ENCODE results near the gene PLGLB1.
"Not testable (repeated sequence)": the region's sequence is repeated elsewhere in the genome, so short reads cannot be mapped to it uniquely, and the experiment has no call there.

PLGLB1 gene

DNA sequence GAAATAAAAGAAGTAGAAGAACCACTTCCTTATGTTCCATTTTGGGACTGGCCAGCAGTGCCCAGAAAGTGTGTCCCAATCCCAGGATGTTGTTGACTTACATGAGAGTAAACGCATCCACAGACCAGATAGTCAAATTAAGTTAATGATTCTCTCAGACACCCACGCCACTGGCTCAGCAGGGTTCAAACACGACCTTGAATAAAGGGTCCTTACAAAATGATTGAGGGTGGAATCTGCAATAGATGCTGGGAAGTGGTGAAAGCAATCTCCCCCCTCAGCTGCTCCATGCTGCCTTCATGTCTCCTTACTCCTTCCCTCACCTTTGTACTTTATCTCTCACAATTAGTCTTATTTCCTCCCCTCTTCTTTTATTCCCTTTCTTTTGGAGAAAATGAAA lies at the start of gene PLGLB1:
Gene PLGLB1 (minus strand): TSS at position 101 of the 400 bp plus-strand sequence. CDS start 61 bp downstream, at position 40.
- DNase-seq = not testable (repeated sequence)

DNA sequence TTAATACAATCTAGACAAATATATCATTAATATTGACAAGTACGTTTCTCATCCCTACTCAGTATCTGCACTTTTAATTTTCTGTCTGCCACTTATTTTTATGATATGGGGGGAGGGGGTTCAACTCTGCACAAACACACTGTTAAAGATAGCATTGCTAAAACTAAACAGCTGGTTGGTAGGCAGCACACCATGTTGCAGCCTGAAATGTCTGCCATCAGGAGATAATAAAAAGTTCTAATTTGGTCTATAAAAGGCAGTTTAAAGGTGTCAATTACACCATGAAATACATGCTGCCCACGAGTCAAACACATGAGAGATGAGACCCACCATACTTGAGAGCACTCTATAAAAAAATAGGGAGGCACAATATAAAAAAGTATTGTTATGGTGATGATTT lies 42.7 kb upstream of the PLGLB1 start:
- DNase-seq = not testable (repeated sequence)

GRCh38 chr2:87063431-87063830 lies 41.8 kb upstream of the PLGLB1 start:
- not testable (repeated sequence) for DNase-seq

GRCh38 chr2:87061519-87061918 lies 39.9 kb upstream of the PLGLB1 start:
- not testable (repeated sequence) for DNase-seq

DNA sequence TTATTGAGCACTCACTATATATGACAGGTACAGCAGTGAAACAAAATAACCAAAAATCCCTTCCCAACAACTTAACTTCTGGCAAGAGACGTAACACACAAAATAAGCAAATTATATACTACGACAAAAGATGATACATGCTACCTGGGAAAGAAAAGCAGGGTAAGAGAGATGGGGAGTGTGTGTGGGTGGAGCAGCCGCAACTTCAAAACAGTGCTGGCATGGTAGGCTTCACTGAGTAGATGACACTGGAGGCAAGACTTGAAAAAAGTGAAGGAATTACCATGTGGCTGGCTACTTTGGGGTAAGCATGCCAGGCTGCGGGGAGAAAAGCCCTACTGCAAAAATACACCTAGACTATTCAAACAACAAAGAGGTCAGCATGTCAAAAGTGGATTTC lies 36.0 kb upstream of the PLGLB1 start:
- DNase-seq = not testable (repeated sequence)

GRCh38 chr2:87056843-87057242 lies 35.2 kb upstream of the PLGLB1 start:
- not testable (repeated sequence) for DNase-seq

DNA sequence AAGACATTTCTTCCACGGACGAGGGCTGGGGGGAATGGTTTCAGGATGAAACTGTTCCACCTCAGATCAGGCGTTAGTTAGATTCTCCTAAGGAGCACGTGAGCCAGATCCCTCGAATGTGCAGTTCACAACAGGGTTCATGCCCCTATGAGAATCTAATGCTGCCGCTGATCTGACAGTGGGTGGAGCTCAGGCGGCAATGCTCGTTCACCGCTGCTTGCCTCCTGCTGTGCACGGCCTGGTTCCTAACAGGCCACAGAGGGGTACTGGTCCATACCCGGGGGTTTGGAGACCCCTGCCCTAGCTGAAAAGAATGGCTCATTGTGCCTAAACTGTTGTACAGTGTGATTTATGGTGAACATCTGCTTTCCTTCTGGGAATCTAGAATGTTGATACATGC lies 34.8 kb upstream of the PLGLB1 start:
- not testable (repeated sequence) for DNase-seq

DNA sequence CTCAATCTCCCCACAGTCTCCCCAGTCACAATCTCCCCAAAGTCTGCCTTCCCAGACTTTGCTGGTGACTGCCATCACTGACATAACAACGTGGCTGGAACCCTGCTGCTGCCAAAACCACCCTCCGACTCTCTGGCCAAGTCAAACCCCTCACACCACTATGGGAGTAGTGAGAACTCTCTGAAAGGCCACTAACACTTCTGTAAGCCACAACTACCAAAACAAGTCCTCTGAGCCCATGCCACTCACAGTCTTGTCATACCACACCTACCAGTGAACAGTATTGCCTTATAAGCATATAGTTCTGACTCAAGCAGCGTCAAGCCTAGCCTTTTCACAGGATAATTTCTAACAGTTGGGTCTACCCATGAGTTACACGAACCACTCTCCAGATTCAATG lies 32.7 kb upstream of the PLGLB1 start:
- DNase-seq = not testable (repeated sequence)

GRCh38 chr2:87041321-87041978 lies 19.8 kb upstream of the PLGLB1 start:
- DNase-seq = peak in 1 of 2 donors; percentile 15

GRCh38 chr2:87028607-87029006 lies 7.0 kb upstream of the PLGLB1 start:
- not testable (repeated sequence) for DNase-seq

DNA sequence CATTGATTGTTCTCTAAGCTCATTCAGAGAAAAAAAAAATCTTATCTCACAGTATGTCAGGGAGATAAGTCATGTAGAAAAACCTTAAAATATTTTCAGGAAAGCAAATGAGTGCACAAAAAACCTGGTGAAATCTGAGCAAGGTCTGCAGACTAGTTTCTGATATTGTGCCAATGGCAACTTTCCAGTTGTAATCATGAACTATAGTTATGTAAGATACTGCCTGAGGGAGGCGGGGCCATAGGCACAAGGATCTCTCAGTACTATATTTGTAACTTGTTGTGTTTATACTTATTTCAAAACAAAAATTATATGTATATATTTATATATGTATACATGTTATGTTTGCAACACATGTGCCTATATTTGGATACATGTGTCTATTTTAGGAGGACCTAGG lies 5.2 kb upstream of the PLGLB1 start:
- DNase-seq = not testable (repeated sequence)

DNA sequence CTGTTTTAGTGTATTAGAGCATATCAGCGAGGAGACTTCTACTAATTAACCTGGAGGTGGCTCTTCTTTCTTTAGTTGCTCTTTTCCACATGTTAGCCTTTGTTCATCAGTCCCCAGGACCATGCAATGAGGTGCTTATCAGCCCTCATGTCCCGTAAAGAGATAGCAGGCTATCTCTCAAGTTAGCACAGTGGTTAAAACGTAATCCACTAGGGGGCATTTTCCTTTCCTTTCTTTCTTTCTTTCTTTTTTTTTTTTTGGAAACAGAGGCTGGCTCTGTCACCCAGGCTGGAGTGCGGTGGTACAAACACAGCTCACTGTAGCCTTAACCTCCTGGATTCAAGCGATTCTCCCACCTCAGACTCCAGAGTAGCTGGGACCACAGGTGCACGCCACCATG lies 4.3 kb upstream of the PLGLB1 start:
- not testable (repeated sequence) for DNase-seq

DNA sequence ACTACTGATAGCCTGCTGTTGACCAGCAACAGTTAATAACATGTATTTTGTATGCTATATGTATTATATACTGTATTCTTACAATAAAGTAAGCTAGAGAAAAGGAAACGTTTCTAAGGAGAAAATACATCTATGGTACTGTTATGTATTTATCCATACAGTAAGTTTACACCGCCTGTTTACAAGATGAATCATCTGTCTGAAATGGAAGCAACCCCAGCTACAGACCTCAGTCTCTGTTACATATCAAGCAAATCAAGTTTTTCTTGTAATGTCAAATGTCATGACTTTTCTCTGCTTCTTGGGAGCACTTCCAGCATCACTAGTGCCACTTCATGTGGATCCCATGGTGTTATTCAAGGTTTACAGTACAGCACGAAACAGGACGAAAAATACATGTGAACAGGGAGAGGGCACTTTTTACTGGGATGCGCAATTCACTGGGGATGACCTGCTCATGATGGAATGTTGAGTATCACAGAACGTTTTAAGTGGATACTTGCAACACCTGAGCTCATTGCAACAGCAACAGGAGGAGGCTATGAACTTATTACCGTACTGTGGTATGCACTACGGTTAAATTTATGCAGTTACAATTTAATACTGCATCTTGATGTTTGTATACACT lies 2.5 kb upstream of the PLGLB1 start:
- DNase-seq = not testable (repeated sequence)

- not testable (repeated sequence) for DNase-seq
Observed at GRCh38 chr2:87021043-87021442, 601 bp downstream of the PLGLB1 start.

GRCh38 chr2:87019053-87019452 lies 2.6 kb downstream of the PLGLB1 start:
- DNase-seq = not testable (repeated sequence)

- DNase-seq = not testable (repeated sequence)
Observed at GRCh38 chr2:87014489-87015169, 7.0 kb downstream of the PLGLB1 start.

DNA sequence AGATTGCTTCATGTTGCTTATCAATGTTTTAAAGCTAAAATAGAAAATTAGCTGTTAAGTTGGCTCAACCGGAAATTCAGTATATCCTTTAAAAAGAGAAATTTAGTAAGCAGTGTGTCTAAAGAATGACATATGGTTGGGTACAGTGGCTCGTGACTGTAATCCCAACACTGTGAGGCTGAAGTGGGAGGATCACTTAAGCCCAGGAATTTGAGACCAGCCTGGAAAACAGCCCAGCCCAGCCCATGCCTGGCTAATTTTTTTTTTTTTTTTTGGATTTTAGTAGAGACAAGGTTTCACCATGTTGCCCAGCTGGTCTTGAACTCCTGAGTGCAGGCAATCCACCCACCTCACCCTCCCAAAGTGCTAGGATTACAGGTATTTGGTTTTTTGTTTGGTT lies 17.2 kb downstream of the PLGLB1 start:
- not testable (repeated sequence) for DNase-seq
